IgD-negative memory B cell (primary cell): Measurements from ENCODE around the gene NID1. TPM values are rescaled to one million over a fixed set of nuclear protein-coding genes. Genes with fewer than 3 reads are reported as not detected.
"Not testable (repeated sequence)": the region's sequence is repeated elsewhere in the genome, so short reads cannot be mapped to it uniquely, and the experiment has no call there.

Experiments used
- H3K27ac Mint-ChIP-seq, 3 donors: one replicate each; pipeline ENCODE4 v1.8.0; 2020 to 2022; ENCODE audit warnings: mild to moderate bottlenecking in 3 of 3, mixed read lengths in 3 of 3, moderate library complexity in 1 of 3
- H3K27me3 Mint-ChIP-seq: one replicate; pipeline ENCODE4 v1.8.0; 2021; ENCODE audit warnings: mixed read lengths
- H3K36me3 Mint-ChIP-seq: one replicate; pipeline ENCODE4 v1.8.0; 2020; ENCODE audit warnings: mild to moderate bottlenecking, mixed read lengths
- H3K4me1 Mint-ChIP-seq, 3 donors: one replicate each; pipeline ENCODE4 v1.8.0; 2020 to 2022; ENCODE audit warnings: mixed read lengths in 3 of 3, mild to moderate bottlenecking in 1 of 3
- H3K4me3 Mint-ChIP-seq, 4 donors: one replicate each; pipeline ENCODE4 v1.8.0; 2020 to 2022; ENCODE audit warnings: mild to moderate bottlenecking in 4 of 4, mixed read lengths in 4 of 4, moderate library complexity in 3 of 4
- H3K9me3 Mint-ChIP-seq, 3 donors: one replicate each; pipeline ENCODE4 v1.8.0; 2020 to 2021; ENCODE audit warnings: mixed read lengths in 3 of 3, mild to moderate bottlenecking in 1 of 3
- polyA plus RNA-seq: library from polyadenylated mRNA; unstranded; fragments of 300-500 nt; fragmentation: Illumina TruSeq; gene quantifications from one replicate; pipeline ENCODE4 v1.2.3, GENCODE V29; 2021

The NID1 gene
- polyA plus RNA-seq, 1 donor from 2014 or later: not detected

GRCh38 chr1:236013330-236013729 lies 51.6 kb downstream of the NID1 start:
- Mint-ChIP-seq H3K36me3 (no peaks in the 10 kb centered on the region), H3K27me3 (peaks cover 1% of the 10 kb centered on the region), H3K4me1 (peaks cover 0 to 3% (median 0%) of the 10 kb centered on the region in 3 donors), H3K4me3 (no peak overlapping the region), H3K9me3 (no peaks in the 10 kb centered on the region), H3K27ac (no peak overlapping the region)

DNA sequence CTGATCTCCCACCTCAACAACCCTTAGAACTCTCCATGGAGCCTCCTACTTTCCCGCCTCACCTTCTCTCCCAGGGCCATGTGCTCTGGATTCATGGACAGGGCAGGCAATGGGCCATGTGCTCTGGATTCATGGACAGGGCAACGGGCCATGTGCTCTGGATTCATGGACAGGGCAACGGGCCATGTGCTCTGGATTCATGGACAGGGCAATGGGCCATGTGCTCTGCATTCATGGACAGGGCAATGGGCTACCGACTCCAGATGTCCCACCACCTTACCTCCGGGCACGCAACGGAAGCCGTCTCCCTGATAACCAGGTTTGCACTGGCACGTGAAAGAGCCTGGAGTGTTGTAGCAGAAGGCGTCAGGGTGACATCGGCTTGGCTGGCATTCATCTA lies 53.2 kb downstream of the NID1 start:
- H3K4me1 Mint-ChIP-seq: peaks cover 0 to 3% (median 0%) of the 10 kb centered on the region in 3 donors
- peaks cover 1% of the 10 kb centered on the region for H3K27me3 Mint-ChIP-seq
- no peaks in the 10 kb centered on the region for H3K36me3 Mint-ChIP-seq
- no peak overlapping the region for H3K27ac Mint-ChIP-seq
- H3K4me3 Mint-ChIP-seq: no peak overlapping the region
- no peaks in the 10 kb centered on the region for H3K9me3 Mint-ChIP-seq

DNA sequence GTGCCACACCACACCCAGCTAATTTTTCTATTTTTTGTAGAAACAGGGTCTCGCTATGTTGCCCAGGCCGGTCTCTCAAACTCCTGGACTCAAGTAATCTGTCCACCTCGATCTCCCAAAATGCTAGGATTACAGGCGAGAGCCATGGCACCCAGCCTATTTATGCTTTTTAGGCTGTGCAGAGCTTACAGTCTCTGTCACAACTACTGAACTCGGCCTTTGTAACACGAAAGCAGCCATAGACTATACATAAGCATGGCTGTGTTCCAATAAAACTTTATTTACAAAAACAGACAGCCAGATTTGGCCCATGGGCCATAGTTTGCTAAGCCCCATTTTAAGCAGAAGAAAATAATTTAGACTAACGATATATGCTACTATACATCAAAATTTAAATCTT lies 54.4 kb downstream of the NID1 start:
- H3K27me3 Mint-ChIP-seq: peaks cover 1% of the 10 kb centered on the region
- H3K9me3 Mint-ChIP-seq: no peaks in the 10 kb centered on the region
- no peak overlapping the region for H3K4me3 Mint-ChIP-seq
- H3K4me1 Mint-ChIP-seq: no peaks in the 10 kb centered on the region
- no peaks in the 10 kb centered on the region for H3K36me3 Mint-ChIP-seq
- H3K27ac Mint-ChIP-seq: no peak overlapping the region

GRCh38 chr1:236009857-236010256 lies 55.0 kb downstream of the NID1 start:
- H3K27ac Mint-ChIP-seq: no peak overlapping the region

DNA sequence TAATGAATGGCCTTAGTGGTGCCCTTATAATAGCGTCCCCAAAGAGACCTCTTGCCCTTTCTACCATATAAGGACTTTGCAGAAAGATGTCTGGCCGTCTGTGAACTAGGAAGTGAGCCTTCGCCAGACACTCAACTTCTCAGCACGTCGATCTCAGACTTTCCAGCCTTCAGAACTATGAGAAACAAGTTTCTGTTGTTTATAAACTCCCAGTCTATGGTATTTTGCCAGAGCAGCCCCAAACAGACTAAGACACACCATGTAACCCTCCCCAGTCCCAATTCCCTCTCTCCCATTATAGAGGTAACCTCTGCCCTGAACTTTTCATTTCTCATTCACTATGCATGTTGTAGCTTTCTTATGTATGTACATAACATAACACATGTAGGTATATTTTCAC lies 55.7 kb downstream of the NID1 start:
- H3K27me3 Mint-ChIP-seq: no peaks in the 10 kb centered on the region
- no peaks in the 10 kb centered on the region for H3K36me3 Mint-ChIP-seq
- H3K4me3 Mint-ChIP-seq: no peak overlapping the region
- no peaks in the 10 kb centered on the region for H3K9me3 Mint-ChIP-seq
- no peaks in the 10 kb centered on the region for H3K4me1 Mint-ChIP-seq
- H3K27ac Mint-ChIP-seq: no peak overlapping the region

More at GRCh38 chr1:236009857-236010256, 55.0 kb downstream of the NID1 start:
- Mint-ChIP-seq H3K36me3 (no peaks in the 10 kb centered on the region), H3K4me3 (no peak overlapping the region), H3K9me3 (no peaks in the 10 kb centered on the region), H3K4me1 (no peaks in the 10 kb centered on the region), H3K27me3 (no peaks in the 10 kb centered on the region)

GRCh38 chr1:236007781-236008180 lies 57.1 kb downstream of the NID1 start:
- Mint-ChIP-seq H3K27ac (no peak overlapping the region), H3K36me3 (no peaks in the 10 kb centered on the region), H3K27me3 (no peaks in the 10 kb centered on the region), H3K4me3 (no peak overlapping the region), H3K4me1 (no peaks in the 10 kb centered on the region), H3K9me3 (no peaks in the 10 kb centered on the region)

GRCh38 chr1:236003058-236003457 lies 61.8 kb downstream of the NID1 start:
- not testable (repeated sequence) for H3K9me3 Mint-ChIP-seq, H3K4me1 Mint-ChIP-seq, H3K4me3 Mint-ChIP-seq, H3K27ac Mint-ChIP-seq, H3K36me3 Mint-ChIP-seq, H3K27me3 Mint-ChIP-seq

DNA sequence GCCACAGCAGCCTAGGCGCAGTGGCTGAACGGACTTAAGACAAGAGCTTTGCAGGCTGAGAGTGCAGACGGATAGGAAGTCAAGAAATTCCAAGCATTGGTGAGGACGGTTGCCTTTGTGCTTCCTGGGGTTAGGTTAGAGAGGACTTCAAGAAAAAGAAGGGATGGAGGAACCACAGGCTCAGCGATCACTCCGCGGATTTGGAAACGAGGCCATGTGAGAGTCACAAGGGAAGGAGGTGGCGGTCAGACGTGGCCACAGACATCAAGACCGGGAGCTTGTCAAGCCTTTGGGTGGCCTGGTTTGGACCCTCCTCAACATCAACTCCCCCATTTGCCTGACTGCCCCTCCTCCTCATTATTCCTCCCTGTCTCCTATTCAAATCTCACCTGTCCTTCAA lies 62.3 kb downstream of the NID1 start:
- Mint-ChIP-seq H3K36me3 (no peaks in the 10 kb centered on the region), H3K4me3 (no peak overlapping the region), H3K27ac (peak overlapping the region in 1 of 3 donors; percentile 58), H3K9me3 (peaks cover 0 to 1% (median 0%) of the 10 kb centered on the region in 3 donors), H3K27me3 (peaks cover 9% of the 10 kb centered on the region), H3K4me1 (peaks cover 6 to 9% (median 8%) of the 10 kb centered on the region in 3 donors)

DNA sequence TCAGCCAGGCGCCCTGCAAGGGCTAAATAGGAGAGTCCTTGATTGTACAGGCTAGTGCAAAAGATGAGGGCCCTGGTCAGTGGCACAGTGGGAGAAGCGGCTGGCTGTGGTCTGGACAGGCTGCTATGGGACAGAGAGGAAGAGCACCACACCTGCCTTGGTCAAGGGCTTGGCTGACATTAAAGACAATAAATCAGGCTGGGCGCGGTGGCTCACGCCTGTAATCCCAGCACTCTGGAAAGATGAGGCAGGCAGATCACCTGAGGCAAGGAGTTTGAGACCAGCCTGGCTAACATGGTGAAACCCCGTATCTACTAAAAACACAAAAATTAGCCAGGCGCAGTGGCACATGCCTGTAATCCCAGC lies 62.9 kb downstream of the NID1 start:
- Mint-ChIP-seq H3K9me3 (peaks cover 0 to 2% (median 1%) of the 10 kb centered on the region in 3 donors), H3K4me3 (no peak overlapping the region), H3K27ac (peak overlapping the region in 1 of 3 donors; percentile 58), H3K27me3 (peaks cover 9% of the 10 kb centered on the region), H3K36me3 (no peaks in the 10 kb centered on the region), H3K4me1 (peaks cover 6 to 9% (median 8%) of the 10 kb centered on the region in 3 donors)

DNA sequence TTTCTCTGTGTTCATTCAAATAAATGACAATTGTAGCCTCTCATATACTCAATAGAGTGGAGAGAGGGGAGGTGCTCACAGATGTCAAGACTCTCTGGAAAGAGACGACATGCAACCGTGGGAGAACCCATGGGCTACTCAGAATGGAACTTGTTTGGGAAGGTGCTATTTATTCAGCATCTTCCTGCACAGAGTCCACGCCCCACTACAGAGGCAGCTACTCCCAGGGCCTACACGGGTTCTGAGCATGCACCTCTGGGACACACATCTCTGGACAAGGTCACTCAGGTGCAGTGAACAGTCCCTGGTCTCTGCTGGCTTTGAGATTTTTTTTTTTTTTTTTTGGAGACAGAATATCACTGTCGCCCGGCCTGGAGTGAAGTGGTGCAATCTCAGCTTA lies 64.1 kb downstream of the NID1 start:
- Mint-ChIP-seq H3K27ac (no peak overlapping the region), H3K9me3 (peaks cover 0 to 2% (median 1%) of the 10 kb centered on the region in 3 donors), H3K4me3 (no peak overlapping the region), H3K4me1 (peaks cover 6 to 9% (median 8%) of the 10 kb centered on the region in 3 donors), H3K27me3 (peaks cover 9% of the 10 kb centered on the region), H3K36me3 (no peaks in the 10 kb centered on the region)

GRCh38 chr1:235999259-235999925 lies 65.5 kb downstream of the NID1 start:
- Mint-ChIP-seq H3K36me3 (no peaks in the 10 kb centered on the region), H3K9me3 (peaks cover 0 to 3% (median 2%) of the 10 kb centered on the region in 3 donors), H3K4me3 (peak overlapping the region in 2 of 4 donors; percentile 83 to 86), H3K27me3 (peaks cover 11% of the 10 kb centered on the region), H3K27ac (peak overlapping the region in 1 of 3 donors; percentile 21), H3K4me1 (peaks cover 6 to 9% (median 8%) of the 10 kb centered on the region in 3 donors)

- H3K4me3 Mint-ChIP-seq: peak overlapping the region in 1 of 4 donors; percentile 86
- peaks cover 0 to 3% (median 2%) of the 10 kb centered on the region in 3 donors for H3K9me3 Mint-ChIP-seq
- H3K27me3 Mint-ChIP-seq: peaks cover 11% of the 10 kb centered on the region
- peak overlapping the region in 1 of 3 donors; percentile 21 for H3K27ac Mint-ChIP-seq
- peaks cover 6 to 9% (median 8%) of the 10 kb centered on the region in 3 donors for H3K4me1 Mint-ChIP-seq
- H3K36me3 Mint-ChIP-seq: no peaks in the 10 kb centered on the region
These were observed 66.1 kb downstream of the NID1 start for GRCh38 chr1:235998812-235999211.

- no peak overlapping the region for H3K27ac Mint-ChIP-seq
- H3K27me3 Mint-ChIP-seq: peaks cover 11% of the 10 kb centered on the region
- no peak overlapping the region for H3K4me3 Mint-ChIP-seq
- no peaks in the 10 kb centered on the region for H3K36me3 Mint-ChIP-seq
- peaks cover 6 to 9% (median 8%) of the 10 kb centered on the region in 3 donors for H3K4me1 Mint-ChIP-seq
- peaks cover 0 to 3% (median 2%) of the 10 kb centered on the region in 3 donors for H3K9me3 Mint-ChIP-seq
These were observed 67.0 kb downstream of the NID1 start for GRCh38 chr1:235997931-235998330.

DNA sequence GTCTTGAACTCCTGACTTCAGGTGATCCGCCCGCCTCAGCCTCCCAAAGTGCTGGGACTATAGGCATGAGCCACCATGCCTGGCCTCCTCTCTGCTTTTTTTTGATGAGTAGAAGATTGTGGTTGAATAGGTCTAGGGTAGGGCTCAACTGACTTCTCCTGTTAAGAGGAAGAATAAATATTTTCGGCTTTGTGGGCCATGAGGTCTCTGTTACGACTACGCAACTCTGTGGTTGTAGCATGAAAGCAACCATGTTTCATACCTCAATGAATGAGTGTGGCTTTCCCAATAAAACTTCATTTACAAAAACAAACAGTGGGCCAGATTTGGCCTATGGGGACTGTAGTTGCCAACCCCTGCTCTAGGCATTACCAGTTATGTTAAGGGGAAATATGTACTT lies 67.8 kb downstream of the NID1 start:
- Mint-ChIP-seq H3K36me3 (no peaks in the 10 kb centered on the region), H3K27ac (no peak overlapping the region), H3K9me3 (peaks cover 0 to 3% (median 2%) of the 10 kb centered on the region in 3 donors), H3K4me1 (peaks cover 6 to 9% (median 8%) of the 10 kb centered on the region in 3 donors), H3K4me3 (no peak overlapping the region), H3K27me3 (peaks cover 12% of the 10 kb centered on the region)

GRCh38 chr1:235996048-235996785 lies 68.7 kb downstream of the NID1 start:
- H3K4me3 Mint-ChIP-seq: no peak overlapping the region
- H3K4me1 Mint-ChIP-seq: peaks cover 6 to 9% (median 8%) of the 10 kb centered on the region in 3 donors
- H3K36me3 Mint-ChIP-seq: no peaks in the 10 kb centered on the region
- H3K9me3 Mint-ChIP-seq: peaks cover 0 to 4% (median 2%) of the 10 kb centered on the region in 3 donors
- peaks cover 12% of the 10 kb centered on the region for H3K27me3 Mint-ChIP-seq
- no peak overlapping the region for H3K27ac Mint-ChIP-seq
